Activated CD8-positive, alpha-beta T cell treated with anti-CD3 and anti-CD28 coated beads for 36 hours (primary cell): ENCODE data around the gene GIT2. TPM values are rescaled to one million over a fixed set of nuclear protein-coding genes. Genes with fewer than 3 reads are reported as not detected.

Experiments used
- ATAC-seq: fragments of 200-7000 bp; cut with Tn5 transposase; one replicate; pipeline ENCODE4 v1.10.0; 2021; ENCODE audit warnings: mild to moderate bottlenecking, moderate library complexity
- CTCF ChIA-PET: fragments of 350-600 bp; sonication (Branson Sonifier 250); formaldehyde crosslinking; loops from one replicate; lab custom pipeline; 2021; ENCODE audit warnings: antibody characterized with exemption; lab: Charles Lee
- POLR2A ChIA-PET: fragments of 350-600 bp; sonication (Branson Sonifier 250); formaldehyde crosslinking; loops from one replicate; lab custom pipeline; 2021; ENCODE audit warnings: antibody characterized with exemption; lab: Charles Lee
- DNase-seq: peaks from one replicate; pipeline ENCODE4 v3.0.0-alpha.2; 2020
- H3K27ac Mint-ChIP-seq: one replicate; pipeline ENCODE4 v1.8.0; 2021; ENCODE audit warnings: mild to moderate bottlenecking, mixed read lengths
- H3K27me3 Mint-ChIP-seq: one replicate; pipeline ENCODE4 v1.8.0; 2021; ENCODE audit warnings: mixed read lengths
- H3K36me3 Mint-ChIP-seq: one replicate; pipeline ENCODE4 v1.8.0; 2021; ENCODE audit warnings: low read depth, mixed read lengths
- H3K4me1 Mint-ChIP-seq: one replicate; pipeline ENCODE4 v1.8.0; 2021; ENCODE audit warnings: low read depth, mixed read lengths
- H3K4me3 Mint-ChIP-seq: one replicate; pipeline ENCODE4 v1.8.0; 2021; ENCODE audit warnings: mild to moderate bottlenecking, moderate library complexity, mixed read lengths
- H3K9me3 Mint-ChIP-seq: one replicate; pipeline ENCODE4 v1.8.0; 2021; ENCODE audit warnings: mixed read lengths
- intact Hi-C: fragments of 100-400 bp; cut with micrococcal nuclease; formaldehyde crosslinking; loops from one replicate; pipeline ENCODE4 v1.10.0; 2022
- total RNA-seq, 2 experiments: library from RNA; stranded (reverse); gene quantifications; one replicate each; pipeline ENCODE4 v1.2.3, GENCODE V29; 2021
- TF ChIP-seq, protein P1 (sequence below): fragments of 200-600 bp; IDR thresholded peaks from one replicate; pipeline ENCODE4 v1.8.0; 2022; ENCODE audit warnings: antibody characterized with exemption, mild to moderate bottlenecking

The GIT2 gene
- total RNA-seq, 2 experiments from 2014 or later: 49.2 to 49.6 TPM

DNA sequence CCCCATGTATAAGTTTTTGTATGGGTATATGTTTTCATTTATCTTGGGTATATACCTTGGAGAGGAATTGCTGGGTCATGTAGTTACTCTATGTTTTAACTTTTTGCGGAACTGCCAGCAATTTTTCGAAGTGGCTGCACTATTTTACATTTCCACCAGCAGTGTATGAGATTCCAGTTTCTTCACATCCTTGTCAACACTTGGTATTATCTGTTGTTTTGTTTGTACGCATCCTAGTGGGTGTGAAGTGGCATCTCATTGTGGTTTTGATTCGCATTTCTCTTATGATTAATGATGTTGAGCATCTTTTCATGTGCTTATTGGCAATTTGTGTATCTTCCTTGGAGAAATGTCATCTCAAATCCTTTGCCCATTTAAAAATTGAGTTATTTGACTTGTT, 9.9 kb upstream of the GIT2 start:
- peaks cover 2% of the 10 kb centered on the region for H3K9me3 Mint-ChIP-seq
- DNase-seq: no peak
- no peak for ATAC-seq
- peaks cover 79% of the 10 kb centered on the region for H3K4me1 Mint-ChIP-seq
- H3K27me3 Mint-ChIP-seq: no peaks in the 10 kb centered on the region
- TF ChIP-seq, protein P1, sequence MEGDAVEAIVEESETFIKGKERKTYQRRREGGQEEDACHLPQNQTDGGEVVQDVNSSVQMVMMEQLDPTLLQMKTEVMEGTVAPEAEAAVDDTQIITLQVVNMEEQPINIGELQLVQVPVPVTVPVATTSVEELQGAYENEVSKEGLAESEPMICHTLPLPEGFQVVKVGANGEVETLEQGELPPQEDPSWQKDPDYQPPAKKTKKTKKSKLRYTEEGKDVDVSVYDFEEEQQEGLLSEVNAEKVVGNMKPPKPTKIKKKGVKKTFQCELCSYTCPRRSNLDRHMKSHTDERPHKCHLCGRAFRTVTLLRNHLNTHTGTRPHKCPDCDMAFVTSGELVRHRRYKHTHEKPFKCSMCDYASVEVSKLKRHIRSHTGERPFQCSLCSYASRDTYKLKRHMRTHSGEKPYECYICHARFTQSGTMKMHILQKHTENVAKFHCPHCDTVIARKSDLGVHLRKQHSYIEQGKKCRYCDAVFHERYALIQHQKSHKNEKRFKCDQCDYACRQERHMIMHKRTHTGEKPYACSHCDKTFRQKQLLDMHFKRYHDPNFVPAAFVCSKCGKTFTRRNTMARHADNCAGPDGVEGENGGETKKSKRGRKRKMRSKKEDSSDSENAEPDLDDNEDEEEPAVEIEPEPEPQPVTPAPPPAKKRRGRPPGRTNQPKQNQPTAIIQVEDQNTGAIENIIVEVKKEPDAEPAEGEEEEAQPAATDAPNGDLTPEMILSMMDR: no peak
- H3K27ac Mint-ChIP-seq: no peak overlapping the region
- ChIA-PET CTCF (no interaction called here), POLR2A (interaction anchor here (1.4 kb wide), 1 partner anchor 33 kb away, joined by 4 read pairs; no protein-coding TSS in a partner anchor)
- intact Hi-C loops: loop anchor here (5.0 kb wide), 1 partner anchor 34 kb away; no protein-coding TSS in a partner anchor
- H3K36me3 Mint-ChIP-seq: peaks cover 20% of the 10 kb centered on the region
- no peak overlapping the region for H3K4me3 Mint-ChIP-seq

DNA sequence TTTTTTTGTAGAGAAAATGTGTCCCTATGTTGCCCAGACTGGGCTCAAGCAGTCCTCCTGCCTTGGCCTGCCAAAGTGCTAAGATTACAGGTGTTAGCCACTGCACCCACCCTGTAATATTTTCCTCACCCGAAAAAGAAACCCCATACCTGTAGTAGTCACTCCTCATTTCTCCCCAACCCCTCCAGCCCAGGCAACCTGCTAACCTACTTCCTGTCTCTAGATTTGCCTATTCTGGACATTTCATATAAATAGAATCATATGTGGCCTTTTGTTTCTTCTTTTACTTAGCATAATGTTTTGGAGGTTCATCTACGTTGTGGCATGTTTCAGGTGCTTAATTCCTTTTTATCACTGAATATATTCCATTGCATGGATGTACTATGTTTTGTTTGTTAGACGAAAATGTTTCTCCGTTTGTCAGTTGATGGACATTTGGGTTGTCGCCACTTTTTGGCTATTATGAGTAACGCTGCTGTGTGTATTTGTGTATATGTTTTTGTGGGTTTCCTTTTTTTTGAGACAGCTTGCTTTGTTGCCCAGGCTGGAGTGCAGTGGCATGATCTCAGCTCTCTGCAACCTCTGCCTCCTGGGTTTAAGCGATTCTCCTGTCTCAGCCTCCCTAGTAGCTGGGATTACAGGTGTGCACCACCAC, 9.3 kb upstream of the GIT2 start:
- peak overlapping the region; percentile 77 for H3K27ac Mint-ChIP-seq
- H3K4me3 Mint-ChIP-seq: peak overlapping the region; percentile 24
- POLR2A ChIA-PET: interaction anchor here (0.7 to 3.4 kb wide), 4 partner anchors 10 to 29 kb away, joined by 3 to 16 read pairs (median 7); partner anchors contain the start of gene GIT2
- peak; percentile 48 for DNase-seq
- TF ChIP-seq, protein P1: no peak
- H3K27me3 Mint-ChIP-seq: no peaks in the 10 kb centered on the region
- CTCF ChIA-PET: interaction anchor here (1.3 to 3.2 kb wide), 2 partner anchors 7 to 12 kb away, joined by 3 to 11 read pairs; no protein-coding TSS in a partner anchor
- intact Hi-C loops: loop anchor here (5.0 kb wide), 1 partner anchor 33 kb away; no protein-coding TSS in a partner anchor
- ATAC-seq: peak; percentile 67
- H3K36me3 Mint-ChIP-seq: peaks cover 20% of the 10 kb centered on the region
- H3K4me1 Mint-ChIP-seq: peaks cover 76% of the 10 kb centered on the region
- peaks cover 2% of the 10 kb centered on the region for H3K9me3 Mint-ChIP-seq

DNA sequence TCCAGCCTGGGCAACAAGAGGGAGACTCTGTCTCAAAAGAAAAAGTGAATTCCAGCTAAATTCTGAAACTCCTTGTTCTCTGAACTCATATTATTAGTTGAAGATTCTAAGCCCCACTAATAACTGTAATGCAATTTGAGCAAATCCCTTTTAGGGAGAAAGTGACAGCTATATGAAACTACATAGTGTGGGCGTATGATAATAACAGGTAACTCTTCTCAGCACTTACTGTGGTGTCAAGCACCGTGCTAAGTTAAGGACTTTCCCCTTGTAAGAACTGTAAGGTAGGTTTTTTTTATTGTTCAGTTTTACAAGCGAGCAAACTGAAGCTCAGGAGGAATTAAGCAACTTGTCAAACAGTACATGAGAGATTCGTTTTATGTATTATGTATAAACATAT, 8.4 kb upstream of the GIT2 start:
- intact Hi-C loops: no loop called here
- Mint-ChIP-seq H3K27me3 (no peaks in the 10 kb centered on the region), H3K9me3 (peaks cover 2% of the 10 kb centered on the region), H3K4me1 (peaks cover 74% of the 10 kb centered on the region), H3K36me3 (peaks cover 20% of the 10 kb centered on the region), H3K4me3 (peak overlapping the region; percentile 15), H3K27ac (peak overlapping the region; percentile 15)
- DNase-seq (no peak), ATAC-seq (peak; percentile 74)
- TF ChIP-seq, protein P1: no peak
- CTCF ChIA-PET: interaction anchor here (0.8 to 3.2 kb wide), 5 partner anchors 8 to 72 kb away, joined by 3 to 11 read pairs (median 3); no protein-coding TSS in a partner anchor
- POLR2A ChIA-PET: interaction anchor here (0.7 to 3.4 kb wide), 4 partner anchors 10 to 30 kb away, joined by 3 to 16 read pairs (median 7); partner anchors contain the start of gene GIT2

DNA sequence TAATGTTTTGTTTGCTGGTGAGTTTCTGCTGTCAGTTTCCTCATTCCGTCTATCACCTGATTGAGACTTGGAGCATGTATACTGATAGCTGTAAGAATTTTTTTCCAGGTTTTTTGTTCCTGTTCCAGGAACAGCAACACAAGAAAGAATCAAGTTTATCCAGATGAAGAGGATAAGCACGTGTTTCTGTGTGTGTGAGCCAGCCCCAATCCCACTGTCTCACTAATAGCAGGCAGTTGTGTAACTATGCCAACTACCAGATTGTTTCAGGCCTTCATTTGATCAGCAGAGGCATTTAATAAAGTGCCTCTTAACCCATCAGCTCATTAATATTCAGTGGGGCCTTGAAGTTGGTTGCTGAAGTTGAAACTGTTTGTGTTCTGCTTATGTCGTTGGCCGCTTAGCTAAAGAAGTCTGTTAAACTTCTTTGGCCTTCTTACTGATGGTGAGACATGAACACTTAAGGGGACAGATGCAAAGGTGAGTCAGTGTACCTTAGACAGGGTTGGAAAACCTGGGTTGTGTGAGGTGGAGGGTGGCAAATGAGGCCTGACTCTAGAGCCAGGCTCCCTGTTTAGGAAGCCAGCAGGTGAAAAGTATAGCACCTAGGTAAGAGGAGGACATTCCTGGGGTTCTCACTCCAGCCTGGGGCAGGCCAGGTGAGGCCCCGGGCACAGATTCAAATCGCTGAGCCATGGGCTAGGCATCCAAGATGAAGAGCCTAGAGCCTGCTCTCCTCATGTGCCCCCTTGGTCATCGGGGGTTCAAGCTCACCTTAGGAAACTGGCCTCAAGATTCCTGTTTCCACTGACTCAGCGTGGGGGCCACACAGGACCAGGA, 6.7 kb upstream of the GIT2 start:
- Mint-ChIP-seq H3K27me3 (no peaks in the 10 kb centered on the region), H3K9me3 (peaks cover 2% of the 10 kb centered on the region), H3K4me3 (no peak overlapping the region), H3K4me1 (peaks cover 69% of the 10 kb centered on the region), H3K36me3 (peaks cover 13% of the 10 kb centered on the region), H3K27ac (peak overlapping the region; percentile 72)
- CTCF ChIA-PET: interaction anchor here (3.2 kb wide), 1 partner anchor 9 kb away, joined by 11 read pairs; no protein-coding TSS in a partner anchor
- no peak for ATAC-seq
- no peak for DNase-seq
- intact Hi-C loops: no loop called here
- TF ChIP-seq, protein P1: no peak
- POLR2A ChIA-PET: interaction anchor here (0.7 to 3.4 kb wide), 5 partner anchors 7 to 48 kb away, joined by 3 to 16 read pairs (median 6); partner anchors contain the start of gene GIT2
